ENCODE measurements around the gene MDC1. TPM values are rescaled to one million over a fixed set of nuclear protein-coding genes. Genes with fewer than 3 reads are reported as not detected.

MDC1 gene
- total and polyA plus RNA-seq, 2 of the 13 experiments (the other 11 are each of a cell fraction or from before 2014, with no cell fraction given): 8.4 to 14.0 TPM

DNA sequence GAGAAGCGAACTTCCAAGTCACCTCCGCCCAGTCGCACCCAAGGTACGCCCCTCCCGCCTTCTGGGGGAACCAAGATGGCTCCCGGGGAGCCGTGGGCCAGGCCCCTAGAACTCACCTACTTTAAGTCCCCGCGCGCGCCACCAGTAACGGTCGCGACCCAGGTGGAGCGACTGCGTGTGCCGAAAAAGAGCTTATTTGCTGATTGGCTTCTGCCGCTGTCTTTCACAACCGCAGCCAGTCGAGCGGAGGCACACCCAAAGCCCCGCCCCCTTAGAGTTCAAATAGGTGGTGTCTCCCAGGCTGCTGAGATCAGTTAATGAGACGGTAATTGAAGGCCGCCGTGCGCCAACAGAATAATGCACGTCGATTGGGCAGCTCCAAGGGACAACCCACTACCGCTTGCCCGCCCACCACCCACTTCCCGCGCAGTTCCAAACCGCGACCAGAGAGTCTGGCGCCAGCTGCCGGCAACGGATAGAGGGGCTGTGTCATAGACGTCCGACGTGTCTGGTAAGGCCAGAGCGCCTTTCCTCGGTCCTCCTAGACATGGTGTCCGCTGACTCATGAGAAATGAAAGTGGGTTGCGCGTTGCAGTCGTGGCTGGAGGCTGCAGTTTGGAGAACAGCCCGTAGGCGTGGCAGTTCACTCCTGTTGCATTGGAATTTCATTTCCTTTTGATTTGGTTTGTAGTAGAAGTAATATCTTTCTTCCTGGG lies at the start of gene MDC1 (continued):
- TF ChIP-seq, protein P1, sequence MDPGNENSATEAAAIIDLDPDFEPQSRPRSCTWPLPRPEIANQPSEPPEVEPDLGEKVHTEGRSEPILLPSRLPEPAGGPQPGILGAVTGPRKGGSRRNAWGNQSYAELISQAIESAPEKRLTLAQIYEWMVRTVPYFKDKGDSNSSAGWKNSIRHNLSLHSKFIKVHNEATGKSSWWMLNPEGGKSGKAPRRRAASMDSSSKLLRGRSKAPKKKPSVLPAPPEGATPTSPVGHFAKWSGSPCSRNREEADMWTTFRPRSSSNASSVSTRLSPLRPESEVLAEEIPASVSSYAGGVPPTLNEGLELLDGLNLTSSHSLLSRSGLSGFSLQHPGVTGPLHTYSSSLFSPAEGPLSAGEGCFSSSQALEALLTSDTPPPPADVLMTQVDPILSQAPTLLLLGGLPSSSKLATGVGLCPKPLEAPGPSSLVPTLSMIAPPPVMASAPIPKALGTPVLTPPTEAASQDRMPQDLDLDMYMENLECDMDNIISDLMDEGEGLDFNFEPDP (CRISPR knock-in tag; conservative IDR thresholded peaks at IDR 0.05): no peak
- TF ChIP-seq ZNF180 (CRISPR knock-in tag; IDR thresholded peaks at IDR 0.05; ENCODE audit: borderline replicate concordance, low read depth) (no peak), SNAI1 (CRISPR knock-in tag; IDR thresholded peaks at IDR 0.05; ENCODE audit: borderline replicate concordance) (no peak), SMARCE1 (IDR thresholded peaks at IDR 0.05; ENCODE audit: borderline replicate concordance) (no peak), REL (CRISPR knock-in tag; conservative IDR thresholded peaks at IDR 0.05) (peak; percentile 92; the same call in 1 of the 2 replicates), ZFP41 (CRISPR knock-in tag; IDR thresholded peaks at IDR 0.05; ENCODE audit: borderline replicate concordance) (peak; percentile 63; the same call in 1 of the 2 replicates), ZNF543 (CRISPR knock-in tag; IDR thresholded peaks at IDR 0.05) (no peak; the same call in 1 of the 2 replicates), PRDM4 (CRISPR knock-in tag; IDR thresholded peaks at IDR 0.05; ENCODE audit: borderline replicate concordance) (peak; percentile 85), NR2C2 (CRISPR knock-in tag; IDR thresholded peaks at IDR 0.05; ENCODE audit: borderline replicate concordance) (peak; percentile 90), NFRKB (IDR thresholded peaks at IDR 0.05) (peak; percentile 76), ZNF382 (CRISPR knock-in tag; IDR thresholded peaks at IDR 0.05; ENCODE audit: borderline replicate concordance) (no peak), PCBP2 (optimal IDR thresholded peaks at IDR 0.05; ENCODE audit: low read depth, low read length, poor library complexity, severe bottlenecking) (no peak), FOXA1 (IDR thresholded peaks at IDR 0.05) (no peak), FOXA1 (CRISPR knock-in tag; IDR thresholded peaks at IDR 0.05) (peak; percentile 57; the same call in 1 of the 2 replicates), PCBP1 (IDR thresholded peaks at IDR 0.05; ENCODE audit: borderline replicate concordance, low read depth, low read length) (peak; percentile 80; the same call in 1 of the 2 replicates), ZNF766 (CRISPR knock-in tag; IDR thresholded peaks at IDR 0.05; ENCODE audit: borderline replicate concordance) (peak; percentile 88; the same call in 1 of the 2 replicates)
- TF ChIP-seq, protein P2, sequence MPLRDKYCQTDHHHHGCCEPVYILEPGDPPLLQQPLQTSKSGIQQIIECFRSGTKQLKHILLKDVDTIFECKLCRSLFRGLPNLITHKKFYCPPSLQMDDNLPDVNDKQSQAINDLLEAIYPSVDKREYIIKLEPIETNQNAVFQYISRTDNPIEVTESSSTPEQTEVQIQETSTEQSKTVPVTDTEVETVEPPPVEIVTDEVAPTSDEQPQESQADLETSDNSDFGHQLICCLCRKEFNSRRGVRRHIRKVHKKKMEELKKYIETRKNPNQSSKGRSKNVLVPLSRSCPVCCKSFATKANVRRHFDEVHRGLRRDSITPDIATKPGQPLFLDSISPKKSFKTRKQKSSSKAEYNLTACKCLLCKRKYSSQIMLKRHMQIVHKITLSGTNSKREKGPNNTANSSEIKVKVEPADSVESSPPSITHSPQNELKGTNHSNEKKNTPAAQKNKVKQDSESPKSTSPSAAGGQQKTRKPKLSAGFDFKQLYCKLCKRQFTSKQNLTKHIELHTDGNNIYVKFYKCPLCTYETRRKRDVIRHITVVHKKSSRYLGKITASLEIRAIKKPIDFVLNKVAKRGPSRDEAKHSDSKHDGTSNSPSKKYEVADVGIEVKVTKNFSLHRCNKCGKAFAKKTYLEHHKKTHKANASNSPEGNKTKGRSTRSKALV (CRISPR knock-in tag; IDR thresholded peaks at IDR 0.05): peak; percentile 43; the same call in 1 of the 2 replicates
- TF ChIP-seq, protein P3, sequence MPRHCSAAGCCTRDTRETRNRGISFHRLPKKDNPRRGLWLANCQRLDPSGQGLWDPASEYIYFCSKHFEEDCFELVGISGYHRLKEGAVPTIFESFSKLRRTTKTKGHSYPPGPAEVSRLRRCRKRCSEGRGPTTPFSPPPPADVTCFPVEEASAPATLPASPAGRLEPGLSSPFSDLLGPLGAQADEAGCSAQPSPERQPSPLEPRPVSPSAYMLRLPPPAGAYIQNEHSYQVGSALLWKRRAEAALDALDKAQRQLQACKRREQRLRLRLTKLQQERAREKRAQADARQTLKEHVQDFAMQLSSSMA (CRISPR knock-in tag; IDR thresholded peaks at IDR 0.05): no peak
- TF ChIP-seq, protein P4, sequence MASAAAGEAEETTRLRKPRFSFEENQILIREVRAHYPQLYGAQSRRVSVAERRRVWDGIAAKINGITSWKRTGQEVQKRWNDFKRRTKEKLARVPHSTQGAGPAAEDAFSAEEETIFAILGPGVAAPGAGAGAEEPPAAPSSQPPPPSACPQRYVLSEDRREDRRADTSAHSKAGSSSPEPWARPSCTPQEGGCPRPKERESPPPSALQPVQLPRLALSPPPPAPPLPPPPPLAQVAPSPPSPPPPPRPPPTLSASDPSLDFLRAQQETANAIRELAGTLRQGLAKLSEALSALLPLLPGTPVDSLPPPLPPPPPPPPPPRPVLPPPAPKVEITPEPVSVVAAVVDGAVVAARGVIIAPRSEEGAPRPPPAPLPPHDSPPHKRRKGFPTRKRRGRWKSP (CRISPR knock-in tag; IDR thresholded peaks at IDR 0.05): peak; percentile 98

All from HepG2 (cell line).